Keratinocyte (primary cell): ENCODE results near the gene USP46. TPM values are rescaled to one million over a fixed set of nuclear protein-coding genes. Genes with fewer than 3 reads are reported as not detected.

Experiments
- DNase-seq: peaks from one replicate; pipeline ENCODE4 v3.0.0-alpha.2; 2011; ENCODE audit warnings: low read depth, missing footprints, low spot score
- FAIRE-seq: peaks from 2 replicates; lab custom pipeline; 2011; peaks lifted over from hg19 to GRCh38; lab: Jason Lieb, UNC
- H2AFZ ChIP-seq: 2 replicates; pipeline ENCODE4 v1.6.0; 2012; ENCODE audit warnings: low read length, control low read depth, inconsistent platforms; ENCODE audit not compliant: control insufficient read depth
- H3K27ac ChIP-seq: 2 replicates; pipeline ENCODE4 v1.5.1; 2011; ENCODE audit warnings: low read length; ENCODE audit not compliant: control insufficient read depth, insufficient read depth
- H3K27me3 ChIP-seq: 3 replicates; pipeline ENCODE4 v1.6.0; 2011; ENCODE audit warnings: low read length; ENCODE audit not compliant: control insufficient read depth, insufficient read depth; ENCODE audit errors: extremely low read depth
- H3K36me3 ChIP-seq, 2 experiments: 2 replicates in 1 of 2; 3 replicates in 1 of 2; pipeline ENCODE4 v1.5.1; 2011; ENCODE audit warnings: low read length in 2 of 2, mild to moderate bottlenecking in 1 of 2; ENCODE audit not compliant: control insufficient read depth in 2 of 2, insufficient read depth in 2 of 2; ENCODE audit errors: extremely low read depth in 1 of 2
- H3K4me1 ChIP-seq: 3 replicates; pipeline ENCODE4 v1.5.1; 2011; ENCODE audit warnings: low read length; ENCODE audit not compliant: control insufficient read depth, insufficient read depth; ENCODE audit errors: extremely low read depth
- H3K4me2 ChIP-seq: 3 replicates; pipeline ENCODE4 v1.6.0; 2011; ENCODE audit warnings: low read depth, low read length; ENCODE audit not compliant: control insufficient read depth, insufficient read depth; ENCODE audit errors: extremely low read depth
- H3K4me3 ChIP-seq, 3 experiments: fragments of 200-600 bp in 1 of 3; sonication (generic) in 1 of 3; 2 replicates in 2 of 3; 3 replicates in 1 of 3; pipeline ENCODE4 v1.5.1; 2011 to 2016; ENCODE audit warnings: low read length in 3 of 3, mild to moderate bottlenecking in 3 of 3, control low read depth in 2 of 3, inconsistent platforms in 1 of 3, low read depth in 1 of 3, mixed read lengths in 1 of 3, mixed run types in 1 of 3, moderate library complexity in 1 of 3; ENCODE audit not compliant: control insufficient read depth in 2 of 3, insufficient read depth in 2 of 3; ENCODE audit errors: extremely low read depth in 1 of 3
- H3K79me2 ChIP-seq: 2 replicates; pipeline ENCODE4 v1.6.0; 2012; ENCODE audit warnings: low read length; ENCODE audit not compliant: control insufficient read depth, insufficient read depth
- H3K9ac ChIP-seq: 3 replicates; pipeline ENCODE4 v1.6.0; 2011; ENCODE audit warnings: low read length; ENCODE audit not compliant: control insufficient read depth, insufficient read depth; ENCODE audit errors: extremely low read depth
- H3K9me1 ChIP-seq: 3 replicates; pipeline ENCODE4 v1.6.0; 2011; ENCODE audit warnings: low read length; ENCODE audit not compliant: control insufficient read depth, insufficient read depth; ENCODE audit errors: extremely low read depth
- H3K9me3 ChIP-seq: 2 replicates; pipeline ENCODE4 v1.5.1; 2012; ENCODE audit warnings: low read depth, low read length; ENCODE audit not compliant: control insufficient read depth
- H4K20me1 ChIP-seq: 3 replicates; pipeline ENCODE4 v1.6.0; 2011; ENCODE audit warnings: low read length; ENCODE audit not compliant: control insufficient read depth, insufficient read depth; ENCODE audit errors: extremely low read depth
- EZH2 ChIP-seq: IDR thresholded peaks from one replicate; pipeline ENCODE4 v1.6.1; 2012; ENCODE audit warnings: inconsistent platforms, mild to moderate bottlenecking, low read length, moderate library complexity
- dilution Hi-C: fragments of 300-500 bp; cut with MboI; formaldehyde crosslinking; loops from one replicate; pipeline ENCODE4 v1.7.0; 2020; ENCODE audit warnings: low sequenced_read_pairs; ENCODE audit not compliant: extremely low pct_ligation_motif_present
- polyA plus RNA-seq, 5 experiments: library from polyadenylated mRNA; depleted of rRNA in 3 of 5; stranded (reverse) in 3 of 5; stranded (forward) in 1 of 5; unstranded in 1 of 5; fragments of >200 nt; gene quantifications; 1 replicate in 1 of 5; 2 replicates in 3 of 5; 3 replicates in 1 of 5; pipeline versions ENCODE4 v1.2.1 to v1.2.3, GENCODE V29; 2011 to 2012; ENCODE audit warnings: missing spikeins in 2 of 5, low read depth in 1 of 5, low replicate concordance in 1 of 5
- TF ChIP-seq, protein P1 (sequence below), 3 experiments: IDR thresholded peaks in 1 of 3; conservative IDR thresholded peaks in 1 of 3; optimal IDR thresholded peaks in 1 of 3; 2 replicates in 2 of 3; 3 replicates in 1 of 3; pipeline versions ENCODE3 to v1.5.1; 2011; ENCODE audit warnings: low read length in 3 of 3, mild to moderate bottlenecking in 3 of 3, moderate library complexity in 2 of 3, control low read depth in 1 of 3, inconsistent platforms in 1 of 3; ENCODE audit not compliant: insufficient read depth in 2 of 3; ENCODE audit errors: extremely low read depth in 1 of 3

The USP46 gene
- polyA plus RNA-seq, 1 donor (not counting 4 experiments of a cell fraction or from before 2014, with no cell fraction given), result 20.4 TPM

- Histone ChIP-seq H3K4me3 (no peak overlapping the region), H3K9me1 (no peaks in the 10 kb centered on the region), H3K9ac (no peak overlapping the region), H3K4me2 (no peak overlapping the region), H3K36me3 (no peaks in the 10 kb centered on the region), H3K79me2 (no peaks in the 10 kb centered on the region), H3K9me3 (peaks cover 2% of the 10 kb centered on the region), H3K27me3 (no peaks in the 10 kb centered on the region), H3K4me1 (no peaks in the 10 kb centered on the region), H3K27ac (no peak overlapping the region), H2AFZ (no peak overlapping the region), H4K20me1 (no peaks in the 10 kb centered on the region)
- DNase-seq, result no peak
- dilution Hi-C loops, result no loop called here
- TF ChIP-seq, protein P1, sequence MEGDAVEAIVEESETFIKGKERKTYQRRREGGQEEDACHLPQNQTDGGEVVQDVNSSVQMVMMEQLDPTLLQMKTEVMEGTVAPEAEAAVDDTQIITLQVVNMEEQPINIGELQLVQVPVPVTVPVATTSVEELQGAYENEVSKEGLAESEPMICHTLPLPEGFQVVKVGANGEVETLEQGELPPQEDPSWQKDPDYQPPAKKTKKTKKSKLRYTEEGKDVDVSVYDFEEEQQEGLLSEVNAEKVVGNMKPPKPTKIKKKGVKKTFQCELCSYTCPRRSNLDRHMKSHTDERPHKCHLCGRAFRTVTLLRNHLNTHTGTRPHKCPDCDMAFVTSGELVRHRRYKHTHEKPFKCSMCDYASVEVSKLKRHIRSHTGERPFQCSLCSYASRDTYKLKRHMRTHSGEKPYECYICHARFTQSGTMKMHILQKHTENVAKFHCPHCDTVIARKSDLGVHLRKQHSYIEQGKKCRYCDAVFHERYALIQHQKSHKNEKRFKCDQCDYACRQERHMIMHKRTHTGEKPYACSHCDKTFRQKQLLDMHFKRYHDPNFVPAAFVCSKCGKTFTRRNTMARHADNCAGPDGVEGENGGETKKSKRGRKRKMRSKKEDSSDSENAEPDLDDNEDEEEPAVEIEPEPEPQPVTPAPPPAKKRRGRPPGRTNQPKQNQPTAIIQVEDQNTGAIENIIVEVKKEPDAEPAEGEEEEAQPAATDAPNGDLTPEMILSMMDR (optimal IDR thresholded peaks at IDR 0.05 in 1 of 3, IDR thresholded peaks at IDR 0.05 in 1 of 3, conservative IDR thresholded peaks at IDR 0.05 in 1 of 3; ENCODE audit: extremely low read depth in 1 of 3, insufficient read depth in 2 of 3, low read length in 3 of 3), result no peak
- TF ChIP-seq EZH2, result no peak
- FAIRE-seq, result no peak
Observed at GRCh38 chr4:52689096-52689495, 30.0 kb upstream of the USP46 start.

DNA sequence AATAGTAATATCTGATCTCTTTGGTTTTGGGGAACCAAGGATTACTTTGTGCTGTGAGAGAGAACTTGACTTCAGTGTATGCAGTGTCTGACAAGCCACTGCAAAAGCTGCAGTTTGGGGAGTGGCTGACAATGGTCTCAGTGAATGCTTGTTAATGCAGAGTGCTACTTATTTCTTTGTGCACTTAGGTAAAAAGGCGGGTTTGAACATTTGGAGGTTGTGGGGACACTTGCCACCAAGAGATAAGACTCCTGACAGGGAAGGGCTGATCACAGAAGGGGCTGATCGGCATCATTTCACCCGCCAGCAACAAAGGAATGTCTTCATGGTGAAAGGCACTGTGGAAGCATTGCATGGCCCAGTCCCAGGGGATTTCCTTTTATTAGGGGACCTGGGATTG is 28.6 kb upstream of the USP46 start:
- TF ChIP-seq EZH2, result no peak
- TF ChIP-seq, protein P1 (optimal IDR thresholded peaks at IDR 0.05 in 1 of 3, IDR thresholded peaks at IDR 0.05 in 1 of 3, conservative IDR thresholded peaks at IDR 0.05 in 1 of 3; ENCODE audit: extremely low read depth in 1 of 3, insufficient read depth in 2 of 3, low read length in 3 of 3), result no peak
- Histone ChIP-seq H3K4me3 (no peak overlapping the region), H3K9ac (no peak overlapping the region), H2AFZ (no peak overlapping the region), H3K27me3 (no peaks in the 10 kb centered on the region), H4K20me1 (no peaks in the 10 kb centered on the region), H3K9me3 (no peaks in the 10 kb centered on the region), H3K36me3 (no peaks in the 10 kb centered on the region), H3K27ac (no peak overlapping the region), H3K4me1 (no peaks in the 10 kb centered on the region), H3K4me2 (no peak overlapping the region), H3K9me1 (no peaks in the 10 kb centered on the region), H3K79me2 (no peaks in the 10 kb centered on the region)
- FAIRE-seq (no peak), DNase-seq (no peak)
- dilution Hi-C loops, result no loop called here
